HCT116 (cell line): ENCODE measurements around the gene RPS27. TPM values are rescaled to one million over a fixed set of nuclear protein-coding genes. Genes with fewer than 3 reads are reported as not detected.

Experiments used
- ATAC-seq: fragments of 200-7000 bp; cut with Tn5 transposase; 2 replicates; pipeline ENCODE4 v1.9.1; 2020; ENCODE audit warnings: mild to moderate bottlenecking, moderate library complexity
- BruUV-seq: library from RNA; stranded (reverse); fragments of 400-500 nt; replicated peaks from 2 replicates; lab custom pipeline; 2021; lab: Mats Ljungman, UMichigan
- CTCF ChIA-PET: fragments of 300-600 bp; sonication (Branson Sonifier 250); formaldehyde crosslinking; loops from one replicate; lab custom pipeline; 2021; ENCODE audit warnings: antibody characterized with exemption; lab: Charles Lee
- POLR2A ChIA-PET: fragments of 300-600, 350-600 bp; sonication (Branson Sonifier 250); formaldehyde crosslinking; loops from one replicate; lab custom pipeline; 2021; ENCODE audit warnings: antibody characterized with exemption; lab: Charles Lee
- RAD21 ChIA-PET, 2 experiments: fragments of 300-600 bp; sonication (Branson Sonifier 250); formaldehyde crosslinking; loops; one replicate each; lab custom pipeline; 2023; ENCODE audit warnings: low total read pairs in 2 of 2; ENCODE audit not compliant: uncharacterized antibody in 2 of 2, unreplicated experiment in 2 of 2, low non-redundant PET in 1 of 2; lab: Charles Lee
- DNase-seq: peaks from one replicate; pipeline ENCODE4 v3.0.0-alpha.2; 2010; ENCODE audit warnings: low read depth, low spot score
- H2AFZ ChIP-seq: fragments of 200-600 bp; shearing (Covaris generic), sonication (generic); 2 replicates; pipeline ENCODE4 v1.6.1; 2017; ENCODE audit warnings: low read depth, mixed run types, mixed read lengths, antibody characterized with exemption, low read length; ENCODE audit not compliant: poor library complexity, severe bottlenecking
- H3K27ac ChIP-seq: 2 replicates; pipeline ENCODE4 v1.5.1; 2012; ENCODE audit warnings: low read depth, low read length
- H3K27me3 ChIP-seq: fragments of 200-600 bp; sonication (generic); 2 replicates; pipeline ENCODE4 v1.6.1; 2016; ENCODE audit warnings: mixed run types, low read length, mixed read lengths; ENCODE audit not compliant: insufficient read depth
- H3K36me3 ChIP-seq, 2 experiments: fragments of 200-500 bp in 1 of 2; fragments of 200-600 bp in 1 of 2; sonication (Bioruptor generic) in 1 of 2; sonication (generic) in 1 of 2; 2 replicates each; pipeline versions ENCODE4 v1.5.1 to v1.6.1; 2014 to 2016; ENCODE audit warnings: low read length in 2 of 2, inconsistent platforms in 1 of 2, mixed read lengths in 1 of 2, mixed run types in 1 of 2; ENCODE audit not compliant: insufficient read depth in 2 of 2, control insufficient read depth in 1 of 2
- H3K4me1 ChIP-seq, 2 experiments: fragments of 200-600 bp in 1 of 2; sonication (generic) in 1 of 2; 2 replicates each; pipeline versions ENCODE4 v1.5.1 to v1.6.1; 2012 to 2017; ENCODE audit warnings: low read length in 2 of 2, inconsistent platforms in 1 of 2, mild to moderate bottlenecking in 1 of 2, mixed read lengths in 1 of 2, mixed run types in 1 of 2, moderate library complexity in 1 of 2; ENCODE audit not compliant: insufficient read depth in 2 of 2, control insufficient read depth in 1 of 2
- H3K4me2 ChIP-seq: fragments of 200-600 bp; sonication (generic); 2 replicates; pipeline ENCODE4 v1.6.1; 2017; ENCODE audit warnings: mixed run types, low read length, mixed read lengths
- H3K4me3 ChIP-seq, 2 experiments: fragments of 200-600 bp in 1 of 2; sonication (generic) in 1 of 2; replicated peaks in 1 of 2; 2 replicates each; pipeline ENCODE4 v1.5.1; 2011 to 2016; ENCODE audit warnings: low read length in 2 of 2, control low read depth in 1 of 2, low read depth in 1 of 2, mild to moderate bottlenecking in 1 of 2, mixed read lengths in 1 of 2, mixed run types in 1 of 2
- H3K79me2 ChIP-seq: fragments of 200-600 bp; sonication (generic); 2 replicates; pipeline ENCODE4 v1.6.1; 2017; ENCODE audit warnings: mild to moderate bottlenecking, mixed run types, low read length, moderate library complexity, mixed read lengths; ENCODE audit not compliant: insufficient read depth
- H3K9ac ChIP-seq: fragments of 200-600 bp; sonication (generic); 2 replicates; pipeline ENCODE4 v1.6.1; 2016; ENCODE audit warnings: low read length, mixed read lengths
- H3K9me2 ChIP-seq: fragments of 200-600 bp; sonication (generic), shearing (Covaris generic); 2 replicates; pipeline ENCODE4 v1.6.1; 2017; ENCODE audit warnings: mixed run types, mild to moderate bottlenecking, moderate library complexity; ENCODE audit not compliant: insufficient read depth
- H3K9me3 ChIP-seq, 2 experiments: fragments of 200-500 bp in 1 of 2; fragments of 200-600 bp in 1 of 2; sonication (Bioruptor generic) in 1 of 2; sonication (generic) in 1 of 2; 2 replicates each; pipeline ENCODE4 v1.6.1; 2014 to 2017; ENCODE audit warnings: low read length in 2 of 2, mixed read lengths in 2 of 2, inconsistent platforms in 1 of 2, low read depth in 1 of 2, mild to moderate bottlenecking in 1 of 2, mixed run types in 1 of 2, moderate library complexity in 1 of 2; ENCODE audit not compliant: control insufficient read depth in 1 of 2, insufficient read depth in 1 of 2
- H4K20me1 ChIP-seq: fragments of 200-600 bp; sonication (generic), shearing (Covaris generic); 2 replicates; pipeline ENCODE4 v1.6.1; 2017; ENCODE audit warnings: mixed run types, mild to moderate bottlenecking, moderate library complexity; ENCODE audit not compliant: insufficient read depth
- CBX3 ChIP-seq: IDR thresholded peaks from 2 replicates; pipeline ENCODE4 v1.6.1; 2012; ENCODE audit warnings: low read depth
- CEBPB ChIP-seq: IDR thresholded peaks from 2 replicates; pipeline ENCODE4 v1.6.1; 2012; ENCODE audit warnings: low read depth
- EGR1 ChIP-seq: IDR thresholded peaks from 2 replicates; pipeline ENCODE4 v1.6.1; 2012; ENCODE audit warnings: low read depth
- ELF1 ChIP-seq: IDR thresholded peaks from 2 replicates; pipeline ENCODE4 v1.6.1; 2012; ENCODE audit warnings: low read depth, borderline replicate concordance
- EZH2 ChIP-seq: fragments of 200-600 bp; sonication (generic); IDR thresholded peaks from 2 replicates; pipeline ENCODE4 v1.6.1; 2017; ENCODE audit warnings: antibody characterized with exemption, mixed run types
- EZH2phosphoT487 ChIP-seq: fragments of 200-600 bp; IDR thresholded peaks from 2 replicates; pipeline ENCODE4 v1.6.1; 2018; ENCODE audit warnings: antibody characterized with exemption, borderline replicate concordance
- POLR2A ChIP-seq: IDR thresholded peaks from 2 replicates; pipeline ENCODE4 v1.7.0; 2011; ENCODE audit warnings: borderline replicate concordance; ENCODE audit not compliant: insufficient read depth, insufficient read length; ENCODE audit errors: extremely low read depth
- POLR2AphosphoS5 ChIP-seq: IDR thresholded peaks from 2 replicates; pipeline ENCODE4 v1.6.1; 2011; ENCODE audit warnings: mild to moderate bottlenecking, low read depth, low read length, moderate library complexity
- SIN3A ChIP-seq: IDR thresholded peaks from 2 replicates; pipeline ENCODE4 v1.6.1; 2012; ENCODE audit warnings: low read depth
- SP1 ChIP-seq: IDR thresholded peaks from 2 replicates; pipeline ENCODE4 v1.6.1; 2012; ENCODE audit warnings: low read depth
- YY1 ChIP-seq: IDR thresholded peaks from 2 replicates; pipeline ENCODE4 v1.6.1; 2011; ENCODE audit warnings: low read length, low read depth, moderate library complexity, mild to moderate bottlenecking; ENCODE audit not compliant: insufficient replicate concordance; ENCODE audit errors: extremely low read depth
- ZFX ChIP-seq: fragments of 450-650 bp; IDR thresholded peaks from 2 replicates; pipeline ENCODE4 v1.6.1; 2017
- ZNF274 ChIP-seq: fragments of 200-500 bp; sonication (Bioruptor generic); IDR thresholded peaks from 2 replicates; pipeline ENCODE4 v1.6.1; 2014; ENCODE audit warnings: mild to moderate bottlenecking, low read depth, low read length, inconsistent platforms
- intact Hi-C: fragments of 100-400 bp; cut with micrococcal nuclease; formaldehyde crosslinking; loops from 2 replicates; pipeline ENCODE4 v1.10.0; 2022
- total RNA-seq: library from RNA; stranded (reverse); gene quantifications from one replicate; pipeline ENCODE4 v1.2.1, GENCODE V29; 2021; ENCODE audit not compliant: unreplicated experiment
- TF ChIP-seq, protein P1 (sequence below): IDR thresholded peaks from 2 replicates; pipeline ENCODE4 v1.6.1; 2012; ENCODE audit warnings: low read depth
- TF ChIP-seq, protein P2 (sequence below): IDR thresholded peaks from 2 replicates; pipeline ENCODE4 v1.6.1; 2012
- TF ChIP-seq, protein P3 (sequence below): IDR thresholded peaks from 2 replicates; pipeline ENCODE4 v1.6.1; 2011; ENCODE audit warnings: mild to moderate bottlenecking, low read length, moderate library complexity; ENCODE audit not compliant: insufficient replicate concordance; ENCODE audit errors: extremely low read depth
- TF ChIP-seq, protein P4 (sequence below): IDR thresholded peaks from 2 replicates; pipeline ENCODE4 v1.6.1; 2012

Gene RPS27
- total RNA-seq, 1 experiment from 2014 or later = 1,905 TPM

DNA sequence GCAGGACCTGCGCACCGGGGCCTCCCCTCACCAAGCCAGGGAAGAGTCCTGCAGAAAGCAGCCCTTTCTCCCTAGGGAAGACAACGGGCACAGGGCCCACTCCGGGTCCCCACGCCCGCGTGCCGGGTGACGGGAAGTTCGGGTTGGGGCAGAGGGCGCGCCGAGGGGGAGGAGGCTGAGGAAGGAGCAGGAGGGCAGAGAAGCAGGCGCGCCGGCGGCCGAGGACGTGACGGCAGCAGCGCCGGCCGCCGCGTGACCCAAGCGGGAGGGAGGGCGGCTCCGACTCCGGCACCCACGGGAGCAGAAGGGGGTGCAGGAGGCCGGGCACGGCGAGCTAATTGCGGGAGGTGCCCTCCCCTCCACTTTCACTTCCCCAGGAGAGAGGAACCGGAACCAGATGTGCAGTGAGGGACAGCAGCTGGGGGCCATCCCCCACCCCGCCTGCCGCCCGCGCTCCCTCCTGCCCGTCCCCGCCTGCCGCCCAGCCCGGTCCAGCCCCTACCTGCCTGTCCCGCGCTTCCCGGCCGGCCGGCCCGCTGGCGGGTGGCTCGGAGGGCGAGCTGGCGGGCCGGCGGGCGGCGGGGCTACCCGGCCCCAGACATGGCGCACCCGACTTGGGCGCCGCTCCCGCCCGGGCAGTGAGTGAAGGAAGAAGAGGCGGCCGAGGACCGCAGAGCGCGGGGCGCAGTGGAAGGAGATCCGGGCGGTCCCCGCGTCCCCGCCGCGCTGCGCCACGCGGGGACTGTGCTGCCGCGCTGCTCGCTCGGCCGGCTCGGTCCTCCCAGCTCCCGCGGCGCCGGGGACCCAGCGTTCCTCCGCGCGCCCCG lies 44.6 kb upstream of the RPS27 start (continued):
- TF ChIP-seq, protein P1, sequence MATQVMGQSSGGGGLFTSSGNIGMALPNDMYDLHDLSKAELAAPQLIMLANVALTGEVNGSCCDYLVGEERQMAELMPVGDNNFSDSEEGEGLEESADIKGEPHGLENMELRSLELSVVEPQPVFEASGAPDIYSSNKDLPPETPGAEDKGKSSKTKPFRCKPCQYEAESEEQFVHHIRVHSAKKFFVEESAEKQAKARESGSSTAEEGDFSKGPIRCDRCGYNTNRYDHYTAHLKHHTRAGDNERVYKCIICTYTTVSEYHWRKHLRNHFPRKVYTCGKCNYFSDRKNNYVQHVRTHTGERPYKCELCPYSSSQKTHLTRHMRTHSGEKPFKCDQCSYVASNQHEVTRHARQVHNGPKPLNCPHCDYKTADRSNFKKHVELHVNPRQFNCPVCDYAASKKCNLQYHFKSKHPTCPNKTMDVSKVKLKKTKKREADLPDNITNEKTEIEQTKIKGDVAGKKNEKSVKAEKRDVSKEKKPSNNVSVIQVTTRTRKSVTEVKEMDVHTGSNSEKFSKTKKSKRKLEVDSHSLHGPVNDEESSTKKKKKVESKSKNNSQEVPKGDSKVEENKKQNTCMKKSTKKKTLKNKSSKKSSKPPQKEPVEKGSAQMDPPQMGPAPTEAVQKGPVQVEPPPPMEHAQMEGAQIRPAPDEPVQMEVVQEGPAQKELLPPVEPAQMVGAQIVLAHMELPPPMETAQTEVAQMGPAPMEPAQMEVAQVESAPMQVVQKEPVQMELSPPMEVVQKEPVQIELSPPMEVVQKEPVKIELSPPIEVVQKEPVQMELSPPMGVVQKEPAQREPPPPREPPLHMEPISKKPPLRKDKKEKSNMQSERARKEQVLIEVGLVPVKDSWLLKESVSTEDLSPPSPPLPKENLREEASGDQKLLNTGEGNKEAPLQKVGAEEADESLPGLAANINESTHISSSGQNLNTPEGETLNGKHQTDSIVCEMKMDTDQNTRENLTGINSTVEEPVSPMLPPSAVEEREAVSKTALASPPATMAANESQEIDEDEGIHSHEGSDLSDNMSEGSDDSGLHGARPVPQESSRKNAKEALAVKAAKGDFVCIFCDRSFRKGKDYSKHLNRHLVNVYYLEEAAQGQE = no peak
- TF ChIP-seq SIN3A = peak; percentile 83; the same call in 1 of the 2 replicates

DNA sequence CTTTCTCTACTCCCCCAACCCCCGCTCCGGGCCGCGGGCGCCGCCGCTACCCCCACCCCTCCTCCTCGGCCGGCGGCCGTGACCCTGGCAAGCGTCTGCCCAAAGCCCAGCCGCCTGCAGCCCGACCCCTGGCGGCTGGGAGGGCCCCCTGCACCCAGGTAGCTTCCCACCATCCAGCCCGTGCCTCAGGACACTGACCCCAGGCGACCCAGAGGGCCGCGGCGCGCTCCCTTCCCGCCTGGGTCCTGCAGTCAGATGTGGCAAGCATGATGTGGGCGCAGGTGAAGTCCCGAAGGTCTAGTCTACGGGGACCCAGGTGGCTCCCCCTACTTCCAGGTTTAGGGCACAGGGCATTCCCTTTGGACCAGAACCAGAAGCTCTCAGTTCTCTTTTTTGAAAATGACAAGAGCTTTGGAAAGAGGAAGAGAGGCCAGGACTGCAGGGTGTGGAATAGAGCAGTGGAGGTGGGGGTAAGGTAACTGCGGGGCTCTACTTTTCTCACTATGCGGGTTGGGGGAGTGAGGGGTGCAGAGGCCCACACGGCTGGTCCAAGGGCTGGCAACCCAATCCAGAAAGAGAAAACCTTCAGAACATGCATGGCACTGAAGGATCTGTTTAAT lies 43.8 kb upstream of the RPS27 start, which contains the start of gene DENND4B:
DENND4B (minus strand) TSS at position 97 of the 620 bp plus-strand sequence. CDS start 2,344 bp downstream, outside the sequence.
- ATAC-seq (peak; percentile 89), DNase-seq (no peak)
- ChIA-PET POLR2A (interaction anchor here (0.9 to 2.4 kb wide), 4 partner anchors 16 to 24 kb away, joined by 3 to 8 read pairs (median 5); partner anchors contain the start of genes CREB3L4 and GATAD2B), CTCF (interaction anchor here (0.7 to 1.9 kb wide), 14 partner anchors 8 to 149 kb away, joined by 3 to 14 read pairs (median 4); partner anchors contain the start of genes CREB3L4, CRTC2, JTB and RAB13), RAD21 (interaction anchor here in 1 of 2 experiments (0.7 to 1.2 kb wide), 2 partner anchors 24 to 148 kb away, joined by 3 to 4 read pairs; partner anchors contain the start of gene GATAD2B)
- peak within 1 kb of the TSS; percentile 83 to 91 for H3K4me3 ChIP-seq
- H3K36me3 ChIP-seq = peaks cover 18% of the 10 kb centered on the region in 2 experiments; a peak in 3 of 4 replicates
- intact Hi-C loops = loop anchor here (1.0 to 2.0 kb wide), 2 partner anchors 40 to 149 kb away; partner anchors contain the start of gene RAB13
- no peak within 1 kb of the TSS for H2AFZ ChIP-seq
- peak within 1 kb of the TSS; percentile 90 for H3K4me2 ChIP-seq
- H3K79me2 ChIP-seq = peaks cover 24% of the 10 kb centered on the region; the same call in 1 of the 2 replicates
- peak within 1 kb of the TSS; percentile 95 for H3K9ac ChIP-seq
- no peaks in the 10 kb centered on the region for H3K9me2 ChIP-seq
- H3K27me3 ChIP-seq = no peaks in the 10 kb centered on the region
- H4K20me1 ChIP-seq = no peaks in the 10 kb centered on the region
- peaks cover 6 to 18% of the 10 kb centered on the region in 2 experiments; a peak in 3 of 4 replicates for H3K4me1 ChIP-seq
- peak within 1 kb of the TSS; percentile 98 for H3K27ac ChIP-seq
- H3K9me3 ChIP-seq = no peaks in the 10 kb centered on the region
- BruUV-seq = no TSS peak
- TF ChIP-seq, protein P2, sequence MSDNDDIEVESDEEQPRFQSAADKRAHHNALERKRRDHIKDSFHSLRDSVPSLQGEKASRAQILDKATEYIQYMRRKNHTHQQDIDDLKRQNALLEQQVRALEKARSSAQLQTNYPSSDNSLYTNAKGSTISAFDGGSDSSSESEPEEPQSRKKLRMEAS = no peak
- TF ChIP-seq CEBPB = no peak
- peak; percentile 55 for TF ChIP-seq YY1
- no peak for TF ChIP-seq ELF1
- TF ChIP-seq EGR1 = no peak
- TF ChIP-seq POLR2A = no peak
- TF ChIP-seq, protein P3, sequence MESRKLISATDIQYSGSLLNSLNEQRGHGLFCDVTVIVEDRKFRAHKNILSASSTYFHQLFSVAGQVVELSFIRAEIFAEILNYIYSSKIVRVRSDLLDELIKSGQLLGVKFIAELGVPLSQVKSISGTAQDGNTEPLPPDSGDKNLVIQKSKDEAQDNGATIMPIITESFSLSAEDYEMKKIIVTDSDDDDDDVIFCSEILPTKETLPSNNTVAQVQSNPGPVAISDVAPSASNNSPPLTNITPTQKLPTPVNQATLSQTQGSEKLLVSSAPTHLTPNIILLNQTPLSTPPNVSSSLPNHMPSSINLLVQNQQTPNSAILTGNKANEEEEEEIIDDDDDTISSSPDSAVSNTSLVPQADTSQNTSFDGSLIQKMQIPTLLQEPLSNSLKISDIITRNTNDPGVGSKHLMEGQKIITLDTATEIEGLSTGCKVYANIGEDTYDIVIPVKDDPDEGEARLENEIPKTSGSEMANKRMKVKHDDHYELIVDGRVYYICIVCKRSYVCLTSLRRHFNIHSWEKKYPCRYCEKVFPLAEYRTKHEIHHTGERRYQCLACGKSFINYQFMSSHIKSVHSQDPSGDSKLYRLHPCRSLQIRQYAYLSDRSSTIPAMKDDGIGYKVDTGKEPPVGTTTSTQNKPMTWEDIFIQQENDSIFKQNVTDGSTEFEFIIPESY = no peak
- TF ChIP-seq EZH2 = no peak
- no peak for TF ChIP-seq SP1
- no peak for TF ChIP-seq ZFX
- no peak for TF ChIP-seq CBX3
- no peak for TF ChIP-seq ZNF274
- peak; percentile 51; the same call in 1 of the 2 replicates for TF ChIP-seq POLR2AphosphoS5
- no peak for TF ChIP-seq SIN3A
- TF ChIP-seq EZH2phosphoT487 = no peak
- TF ChIP-seq, protein P4, sequence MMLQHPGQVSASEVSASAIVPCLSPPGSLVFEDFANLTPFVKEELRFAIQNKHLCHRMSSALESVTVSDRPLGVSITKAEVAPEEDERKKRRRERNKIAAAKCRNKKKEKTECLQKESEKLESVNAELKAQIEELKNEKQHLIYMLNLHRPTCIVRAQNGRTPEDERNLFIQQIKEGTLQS = no peak
